Measurements from ENCODE around the gene TM9SF3.
"Not testable (repeated sequence)": the region's sequence is repeated elsewhere in the genome, so short reads cannot be mapped to it uniquely, and the experiment has no call there.

Gene TM9SF3

GRCh38 chr10:96579133-96579532, 7.7 kb downstream of the TM9SF3 start:
- no peak overlapping the region for H3K4me3 ChIP-seq (ENCODE audit: low read depth, low read length)
- TF ChIP-seq, protein P1, sequence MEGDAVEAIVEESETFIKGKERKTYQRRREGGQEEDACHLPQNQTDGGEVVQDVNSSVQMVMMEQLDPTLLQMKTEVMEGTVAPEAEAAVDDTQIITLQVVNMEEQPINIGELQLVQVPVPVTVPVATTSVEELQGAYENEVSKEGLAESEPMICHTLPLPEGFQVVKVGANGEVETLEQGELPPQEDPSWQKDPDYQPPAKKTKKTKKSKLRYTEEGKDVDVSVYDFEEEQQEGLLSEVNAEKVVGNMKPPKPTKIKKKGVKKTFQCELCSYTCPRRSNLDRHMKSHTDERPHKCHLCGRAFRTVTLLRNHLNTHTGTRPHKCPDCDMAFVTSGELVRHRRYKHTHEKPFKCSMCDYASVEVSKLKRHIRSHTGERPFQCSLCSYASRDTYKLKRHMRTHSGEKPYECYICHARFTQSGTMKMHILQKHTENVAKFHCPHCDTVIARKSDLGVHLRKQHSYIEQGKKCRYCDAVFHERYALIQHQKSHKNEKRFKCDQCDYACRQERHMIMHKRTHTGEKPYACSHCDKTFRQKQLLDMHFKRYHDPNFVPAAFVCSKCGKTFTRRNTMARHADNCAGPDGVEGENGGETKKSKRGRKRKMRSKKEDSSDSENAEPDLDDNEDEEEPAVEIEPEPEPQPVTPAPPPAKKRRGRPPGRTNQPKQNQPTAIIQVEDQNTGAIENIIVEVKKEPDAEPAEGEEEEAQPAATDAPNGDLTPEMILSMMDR (IDR thresholded peaks at IDR 0.05; ENCODE audit: low read depth, low read length), result no peak

GRCh38 chr10:96578633-96579032, 8.2 kb downstream of the TM9SF3 start:
- no peak overlapping the region for H3K4me3 ChIP-seq (ENCODE audit: low read depth, low read length)
- TF ChIP-seq, protein P1 (IDR thresholded peaks at IDR 0.05; ENCODE audit: low read depth, low read length), result no peak

- TF ChIP-seq, protein P1 (IDR thresholded peaks at IDR 0.05; ENCODE audit: low read depth, low read length), result no peak
- no peak overlapping the region for H3K4me3 ChIP-seq (ENCODE audit: low read depth, low read length)
These were observed 8.8 kb downstream of the TM9SF3 start for GRCh38 chr10:96578022-96578421.

DNA sequence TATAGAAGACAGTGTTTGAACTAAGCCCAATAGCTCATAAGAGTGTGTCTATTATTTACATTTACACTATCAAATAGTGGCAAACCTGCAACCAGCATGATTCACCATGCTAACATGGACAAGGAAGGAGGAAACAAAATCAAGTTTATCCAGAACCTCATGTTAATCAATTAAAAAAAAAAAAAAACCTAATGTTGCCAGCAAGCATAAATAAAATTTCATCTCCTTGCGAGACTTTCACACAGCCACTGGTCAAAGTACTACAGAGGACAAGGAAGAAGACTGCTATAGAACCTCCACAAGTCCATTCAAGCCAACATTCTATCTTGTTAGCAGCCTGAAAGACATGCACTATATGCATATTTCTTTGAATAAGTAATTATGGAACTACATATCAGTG, 9.7 kb downstream of the TM9SF3 start:
- H3K4me3 ChIP-seq (ENCODE audit: low read depth, low read length), result no peak overlapping the region
- TF ChIP-seq, protein P1 (IDR thresholded peaks at IDR 0.05; ENCODE audit: low read depth, low read length), result no peak

DNA sequence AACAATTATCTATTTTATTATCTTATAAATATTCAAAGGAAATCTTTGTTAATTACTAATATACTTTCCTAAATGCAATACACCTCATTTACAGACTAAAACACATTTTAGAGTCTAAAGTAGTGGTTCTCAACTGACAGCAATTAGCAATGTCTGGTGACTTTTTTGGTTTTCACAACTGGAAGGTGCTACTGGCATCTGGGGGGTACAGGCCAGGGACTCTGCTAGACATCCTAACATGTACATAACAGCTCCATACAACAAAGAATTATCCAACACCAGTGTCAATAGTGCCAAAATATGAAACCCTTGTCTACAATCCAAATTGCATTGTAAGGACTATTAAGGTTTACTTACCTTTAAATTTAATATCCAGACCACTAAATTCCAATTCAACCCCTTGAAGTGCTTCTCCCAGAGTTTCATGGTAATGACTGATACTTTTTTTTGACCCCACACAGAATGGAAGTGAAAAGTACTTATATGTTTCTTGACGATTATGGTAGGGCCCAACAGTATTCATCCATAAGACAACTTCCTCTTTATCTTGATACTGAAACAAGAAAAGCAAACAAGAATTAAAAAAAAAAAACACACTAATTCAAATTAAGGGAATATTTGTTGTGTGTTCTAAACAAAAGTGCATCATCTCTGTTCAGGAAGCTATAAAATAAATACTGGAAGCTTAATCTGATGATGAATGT, 10.4 kb downstream of the TM9SF3 start:
- H3K4me3 ChIP-seq (ENCODE audit: low read depth, low read length), result no peak overlapping the region
- TF ChIP-seq, protein P1 (IDR thresholded peaks at IDR 0.05; ENCODE audit: low read depth, low read length), result no peak

GRCh38 chr10:96574564-96574963, 12.2 kb downstream of the TM9SF3 start:
- not testable (repeated sequence) for H3K4me3 ChIP-seq (ENCODE audit: low read depth, low read length)

DNA sequence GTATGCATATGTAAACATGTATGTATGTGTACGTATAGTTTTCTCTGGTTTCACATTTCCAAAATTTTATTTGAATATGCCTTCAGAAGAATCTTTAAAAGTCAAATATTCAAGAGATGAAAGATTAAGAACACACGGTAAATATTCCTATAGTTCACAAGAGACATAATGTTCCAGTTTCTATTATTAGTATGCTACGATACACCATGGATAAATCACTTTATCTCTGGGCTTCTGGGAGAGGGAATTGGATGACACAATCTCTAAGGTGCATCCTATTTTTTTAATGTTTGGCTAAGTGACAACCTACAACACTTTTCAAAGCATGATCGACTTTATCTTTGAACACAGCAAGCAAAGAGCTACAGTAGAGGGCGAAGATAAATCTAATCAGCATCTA, 13.8 kb downstream of the TM9SF3 start:
- H3K4me3 ChIP-seq (ENCODE audit: low read depth, low read length), result no peak overlapping the region
- TF ChIP-seq, protein P1 (IDR thresholded peaks at IDR 0.05; ENCODE audit: low read depth, low read length), result no peak

Data from WI38 (cell line).